WERI-Rb-1 (cell line): ENCODE data around the gene BRI3.

Source experiments
- DNase-seq: peaks from one replicate; pipeline ENCODE4 v3.0.0-alpha.2; 2020
- H3K27ac ChIP-seq: fragments of 250-450 bp; sonication (Bioruptor Pico); 2 replicates; pipeline ENCODE4 v1.5.1; 2020; ENCODE audit warnings: mild to moderate bottlenecking, moderate library complexity
- H3K27me3 ChIP-seq: fragments of 250-450 bp; sonication (Bioruptor Pico); 2 replicates; pipeline ENCODE4 v1.5.1; 2021; ENCODE audit warnings: mild to moderate bottlenecking, low read depth, moderate library complexity; ENCODE audit not compliant: insufficient read depth, severe bottlenecking
- H3K36me3 ChIP-seq: fragments of 250-450 bp; sonication (Bioruptor Pico); 2 replicates; pipeline ENCODE4 v1.5.1; 2020; ENCODE audit warnings: mild to moderate bottlenecking, moderate library complexity
- H3K4me3 ChIP-seq: 2 replicates; pipeline ENCODE4 v1.5.1; 2011; ENCODE audit warnings: low read depth, mild to moderate bottlenecking, control low read depth, low read length
- H3K9me3 ChIP-seq: fragments of 250-450 bp; sonication (Bioruptor Pico); 2 replicates; pipeline ENCODE4 v1.5.1; 2021; ENCODE audit warnings: mild to moderate bottlenecking, moderate library complexity; ENCODE audit not compliant: severe bottlenecking
- CTCF ChIP-seq: IDR thresholded peaks from 2 replicates; pipeline ENCODE4 v1.5.1; 2011; ENCODE audit warnings: low read depth, mild to moderate bottlenecking, control low read depth, inconsistent platforms, low read length

BRI3 gene

GRCh38 chr7:98282703-98283102, 1.2 kb downstream of the BRI3 start:
- Histone ChIP-seq H3K27me3 (no peaks in the 10 kb centered on the region), H3K36me3 (peaks cover 44% of the 10 kb centered on the region), H3K4me3 (peak overlapping the region; percentile 81), H3K27ac (peak overlapping the region; percentile 89; the same call in 1 of the 2 replicates), H3K9me3 (no peaks in the 10 kb centered on the region)
- no peak for TF ChIP-seq CTCF
- no peak for DNase-seq

GRCh38 chr7:98283127-98283886, 1.8 kb downstream of the BRI3 start:
- Histone ChIP-seq H3K27me3 (no peaks in the 10 kb centered on the region), H3K27ac (no peak overlapping the region; the same call in 1 of the 2 replicates), H3K4me3 (no peak overlapping the region), H3K36me3 (peaks cover 44% of the 10 kb centered on the region), H3K9me3 (no peaks in the 10 kb centered on the region)
- DNase-seq: no peak
- no peak for TF ChIP-seq CTCF

GRCh38 chr7:98283887-98284222, 2.4 kb downstream of the BRI3 start:
- Histone ChIP-seq H3K36me3 (peaks cover 44% of the 10 kb centered on the region), H3K4me3 (no peak overlapping the region), H3K9me3 (no peaks in the 10 kb centered on the region), H3K27ac (no peak overlapping the region), H3K27me3 (no peaks in the 10 kb centered on the region)
- TF ChIP-seq CTCF: no peak
- no peak for DNase-seq

GRCh38 chr7:98284335-98285036, 3.0 kb downstream of the BRI3 start:
- Histone ChIP-seq H3K27ac (no peak overlapping the region), H3K9me3 (no peaks in the 10 kb centered on the region), H3K27me3 (no peaks in the 10 kb centered on the region), H3K4me3 (no peak overlapping the region), H3K36me3 (peaks cover 44% of the 10 kb centered on the region)
- no peak for TF ChIP-seq CTCF
- DNase-seq: no peak

GRCh38 chr7:98285157-98286092, 3.9 kb downstream of the BRI3 start:
- Histone ChIP-seq H3K27ac (no peak overlapping the region), H3K9me3 (no peaks in the 10 kb centered on the region), H3K4me3 (no peak overlapping the region), H3K36me3 (peaks cover 47% of the 10 kb centered on the region), H3K27me3 (no peaks in the 10 kb centered on the region)
- no peak for TF ChIP-seq CTCF
- DNase-seq: no peak
